Measurements from ENCODE around the gene CENPO.

The CENPO gene

GRCh38 chr2:24857746-24858145 is 64.5 kb downstream of the CENPO start:
- no peak for DNase-seq (ENCODE audit: low spot score)
- no peak for FAIRE-seq

DNA sequence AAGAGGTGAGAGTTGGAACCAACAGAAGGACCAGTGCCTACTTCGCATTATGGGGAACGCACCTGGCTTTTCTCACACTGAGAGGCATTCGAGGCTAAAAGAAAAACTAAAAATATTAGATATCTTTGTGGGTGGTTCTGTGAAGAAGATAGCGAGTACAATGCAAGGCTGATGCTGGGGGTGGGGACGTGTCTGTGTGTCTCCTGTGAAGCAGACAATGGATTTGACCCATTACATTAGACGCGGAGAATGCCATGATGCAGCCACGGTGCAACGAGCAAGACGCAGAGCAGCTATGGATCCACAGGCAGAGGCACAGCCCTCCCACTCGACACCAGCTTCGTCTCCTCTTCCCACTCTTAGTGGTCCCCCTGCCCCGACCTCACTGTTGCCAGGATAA is 65.8 kb downstream of the CENPO start:
- FAIRE-seq = no peak
- no peak for DNase-seq (ENCODE audit: low spot score)

- FAIRE-seq = no peak
- no peak for DNase-seq (ENCODE audit: low spot score)
These were observed 66.9 kb downstream of the CENPO start for GRCh38 chr2:24859968-24860600.

DNA sequence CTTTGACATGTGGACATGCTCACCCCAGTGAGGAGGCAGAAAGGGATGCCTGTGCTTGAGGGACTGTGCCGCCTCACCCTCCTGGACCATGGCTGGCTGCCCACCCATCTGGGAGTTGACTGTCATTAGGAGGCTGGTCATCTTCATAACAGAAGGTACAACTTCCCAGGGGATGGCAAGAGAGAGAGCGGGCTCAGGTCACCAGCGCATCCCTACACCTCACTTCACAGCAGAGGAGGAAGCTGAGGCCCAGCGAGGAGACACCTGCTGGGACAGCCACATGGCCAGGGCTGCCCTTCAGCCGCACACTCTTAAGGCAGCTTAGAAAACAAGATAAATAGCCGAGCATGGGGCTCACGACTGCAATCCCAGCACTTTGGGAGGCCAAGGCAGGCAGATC is 67.4 kb downstream of the CENPO start:
- DNase-seq (ENCODE audit: low spot score) = no peak
- no peak for FAIRE-seq

DNA sequence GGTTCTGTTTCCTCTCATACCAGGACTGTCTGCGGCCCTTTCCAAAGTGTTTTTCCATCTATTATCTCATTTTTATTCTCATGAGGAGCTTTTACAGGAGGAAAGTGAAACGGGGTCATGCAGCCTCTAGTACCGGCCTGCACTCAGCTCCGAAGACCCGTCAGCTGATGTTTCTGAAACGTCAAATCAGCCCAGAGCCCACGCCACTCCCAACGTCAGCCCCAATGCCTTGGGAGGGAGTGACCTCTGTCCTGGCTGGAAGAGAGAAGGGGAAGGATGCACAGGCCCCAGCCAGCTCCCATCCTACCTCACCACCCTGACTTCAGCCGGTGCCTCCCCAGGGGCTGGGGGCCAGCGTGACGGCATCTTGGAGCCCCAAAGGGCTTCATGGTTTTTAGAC is 68.3 kb downstream of the CENPO start:
- no peak for DNase-seq (ENCODE audit: low spot score)
- no peak for FAIRE-seq

DNA sequence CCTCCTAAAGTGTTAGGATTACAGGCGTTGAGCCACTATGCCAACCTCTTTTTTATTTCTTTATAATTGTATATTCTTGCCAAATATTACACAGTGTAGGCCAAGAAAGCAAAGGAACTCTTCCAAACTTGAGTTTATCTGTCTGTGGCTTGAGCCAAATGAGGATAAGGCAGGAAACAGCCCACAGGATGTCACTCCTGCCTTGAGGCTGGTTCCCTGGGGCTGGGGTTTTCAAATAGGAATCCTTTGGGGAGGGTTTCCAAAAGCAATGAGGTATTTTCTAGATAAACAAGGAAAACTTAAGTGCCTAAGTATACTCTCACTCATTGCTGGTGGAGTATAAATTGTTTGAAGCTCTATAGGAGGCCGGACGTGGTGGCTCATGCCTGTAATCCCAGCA is 70.4 kb downstream of the CENPO start:
- no peak for DNase-seq (ENCODE audit: low spot score)
- no peak for FAIRE-seq

GRCh38 chr2:24866946-24867345 is 73.7 kb downstream of the CENPO start:
- FAIRE-seq (no peak), DNase-seq (ENCODE audit: low spot score) (no peak)

DNA sequence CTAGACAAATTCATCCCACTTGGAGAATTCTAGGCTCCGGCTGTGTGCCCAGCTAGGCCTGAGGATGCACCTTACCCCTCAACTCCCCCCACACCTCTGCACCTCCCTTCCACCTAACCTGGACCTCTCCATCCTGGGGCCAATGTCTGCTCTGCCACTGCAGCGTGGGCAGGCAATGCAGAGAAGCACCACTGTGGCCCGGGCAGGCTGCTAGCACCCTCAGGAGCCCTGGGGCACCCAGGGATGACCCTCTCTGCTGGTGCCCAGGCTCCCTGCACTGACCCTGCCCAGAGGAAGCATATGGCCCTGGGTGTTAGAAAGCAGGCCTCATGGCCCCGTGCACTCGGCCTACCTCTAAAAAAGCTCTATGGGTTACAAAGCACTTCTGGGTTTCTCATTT is 77.2 kb downstream of the CENPO start:
- no peak for DNase-seq (ENCODE audit: low spot score)
- FAIRE-seq = no peak

DNA sequence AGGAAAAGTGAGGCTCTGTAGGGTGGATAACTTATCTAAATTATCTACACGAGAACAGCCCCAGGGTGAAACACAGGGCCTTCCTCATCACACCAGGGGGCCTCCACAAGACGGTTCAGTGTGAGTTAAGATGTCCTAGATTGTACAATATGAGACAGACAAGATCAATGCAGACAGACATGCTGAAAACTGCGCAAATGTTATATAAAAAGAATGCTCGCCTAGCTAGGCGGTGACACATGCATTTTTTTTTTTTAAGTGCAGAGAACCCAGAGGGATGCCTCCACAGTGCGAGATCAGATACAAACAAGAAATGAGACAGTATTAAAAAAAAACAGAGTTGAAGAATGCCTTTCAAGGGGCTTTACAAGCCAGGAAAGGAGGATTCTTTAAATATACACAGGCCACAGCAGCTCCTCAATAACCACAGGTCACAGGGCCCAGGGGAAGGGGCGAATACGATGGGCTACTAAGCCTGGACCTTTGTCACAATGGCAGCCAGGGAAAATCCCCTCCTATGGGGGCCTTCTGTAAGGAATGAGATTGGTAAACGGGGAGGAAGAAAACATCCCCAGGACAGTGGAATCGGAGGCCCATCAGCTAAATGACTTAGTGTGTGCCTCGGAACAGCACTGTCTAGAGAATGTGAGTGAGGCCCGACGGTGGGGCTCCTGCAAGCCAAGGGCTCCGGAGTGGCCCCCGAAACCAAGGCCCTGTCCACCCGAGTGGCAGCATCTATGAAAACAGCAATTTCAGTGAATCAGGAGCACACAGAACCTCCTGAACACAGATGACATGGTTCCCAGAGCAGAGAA is 77.9 kb downstream of the CENPO start:
- no peak for DNase-seq (ENCODE audit: low spot score)
- FAIRE-seq = no peak

DNA sequence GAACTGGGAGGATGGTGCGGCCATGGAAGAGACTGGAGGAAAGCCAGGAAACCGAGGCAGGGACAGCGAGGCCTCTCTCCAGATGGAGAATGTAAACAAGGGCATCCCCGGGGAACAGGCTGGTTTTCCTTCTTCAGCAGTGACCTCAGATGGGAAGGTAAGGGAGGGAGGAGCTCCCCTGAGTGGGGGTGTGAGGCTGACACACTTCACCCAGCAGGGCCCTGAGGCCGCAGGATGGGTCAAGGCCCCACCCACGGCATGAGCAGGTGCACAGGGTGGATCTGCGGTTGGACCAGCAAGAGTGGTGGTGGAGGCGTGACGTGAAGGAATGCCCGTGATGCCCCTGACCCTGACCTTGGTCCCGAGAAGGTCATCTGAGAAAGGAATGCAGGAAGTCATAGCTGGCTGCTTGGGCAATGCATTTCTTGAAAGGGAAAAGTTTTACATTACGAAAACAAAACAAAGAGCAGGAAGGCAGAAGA is 78.7 kb downstream of the CENPO start:
- FAIRE-seq (no peak), DNase-seq (ENCODE audit: low spot score) (no peak)
